PFSK-1 (cell line): ENCODE measurements around the gene KLC4. TPM values are rescaled to one million over a fixed set of nuclear protein-coding genes. Genes with fewer than 3 reads are reported as not detected.
A peak's percentile ranks its signal among the peaks of the same experiment; 100 is the strongest.

ENCODE experiments used
- FOXP2 ChIP-seq: optimal IDR thresholded peaks from 2 replicates; pipeline ENCODE3; 2011; ENCODE audit warnings: borderline replicate concordance, control low read depth, inconsistent platforms; ENCODE audit not compliant: insufficient read depth; ENCODE audit errors: extremely low read length, extremely low read depth
- POLR2AphosphoS5 ChIP-seq: IDR thresholded peaks from 2 replicates; pipeline ENCODE4 v1.6.1; 2012; ENCODE audit warnings: low read depth, mild to moderate bottlenecking, control low read depth, low read length, moderate library complexity
- REST ChIP-seq, 2 experiments: IDR thresholded peaks; 2 replicates each; pipeline versions ENCODE4 v1.6.1 to v1.8.0; 2011 to 2012; ENCODE audit warnings: low read depth in 2 of 2, low read length in 2 of 2, control low read depth in 1 of 2, inconsistent platforms in 1 of 2, mild to moderate bottlenecking in 1 of 2, moderate library complexity in 1 of 2; ENCODE audit not compliant: insufficient read depth in 1 of 2
- SIN3A ChIP-seq: IDR thresholded peaks from 2 replicates; pipeline ENCODE4 v1.6.1; 2012; ENCODE audit warnings: mild to moderate bottlenecking, low read length, moderate library complexity, borderline replicate concordance; ENCODE audit not compliant: insufficient read depth
- TAF1 ChIP-seq: IDR thresholded peaks from 2 replicates; pipeline ENCODE4 v1.6.1; 2012; ENCODE audit warnings: low read length, control low read depth, borderline replicate concordance; ENCODE audit not compliant: insufficient read depth
- polyA plus RNA-seq: library from polyadenylated mRNA; unstranded; fragments of >200 nt; gene quantifications from one replicate; pipeline ENCODE4 v1.2.1, GENCODE V29; 2012; ENCODE audit warnings: low read depth, missing spikeins; ENCODE audit not compliant: insufficient read length

Gene KLC4
- 36.4 TPM for polyA plus RNA-seq

GRCh38 chr6:43059168-43060033, at the start of gene KLC4, which contains the start of gene MRPL2:
Gene KLC4, plus strand, starts transcription at chr6:43059631. Its CDS starts 1,705 bp downstream, at chr6:43061336.
Gene MRPL2, minus strand, starts transcription at chr6:43059434. Its CDS starts 53 bp downstream, at chr6:43059381.
- peak; percentile 85; the same call in 1 of the 2 replicates for TF ChIP-seq TAF1
- TF ChIP-seq POLR2AphosphoS5: peak; percentile 83
- peak; percentile 95; the same call in 1 of the 2 replicates for TF ChIP-seq SIN3A
- no peak for TF ChIP-seq FOXP2
- TF ChIP-seq REST (IDR thresholded peaks at IDR 0.05; ENCODE audit: insufficient read depth in 1 of 2, low read depth in 2 of 2, low read length in 2 of 2): no peak

- no peak for TF ChIP-seq POLR2AphosphoS5
- TF ChIP-seq REST (IDR thresholded peaks at IDR 0.05; ENCODE audit: insufficient read depth in 1 of 2, low read depth in 2 of 2, low read length in 2 of 2): no peak
- TF ChIP-seq FOXP2: no peak
- no peak for TF ChIP-seq TAF1
- TF ChIP-seq SIN3A: no peak
These were observed 48.2 kb upstream of the KLC4 start for GRCh38 chr6:43011207-43011606.

GRCh38 chr6:43012364-43012763, 47.1 kb upstream of the KLC4 start:
- no peak for TF ChIP-seq FOXP2
- no peak for TF ChIP-seq SIN3A
- TF ChIP-seq POLR2AphosphoS5: no peak
- no peak for TF ChIP-seq REST (IDR thresholded peaks at IDR 0.05; ENCODE audit: insufficient read depth in 1 of 2, low read depth in 2 of 2, low read length in 2 of 2)
- no peak for TF ChIP-seq TAF1

DNA sequence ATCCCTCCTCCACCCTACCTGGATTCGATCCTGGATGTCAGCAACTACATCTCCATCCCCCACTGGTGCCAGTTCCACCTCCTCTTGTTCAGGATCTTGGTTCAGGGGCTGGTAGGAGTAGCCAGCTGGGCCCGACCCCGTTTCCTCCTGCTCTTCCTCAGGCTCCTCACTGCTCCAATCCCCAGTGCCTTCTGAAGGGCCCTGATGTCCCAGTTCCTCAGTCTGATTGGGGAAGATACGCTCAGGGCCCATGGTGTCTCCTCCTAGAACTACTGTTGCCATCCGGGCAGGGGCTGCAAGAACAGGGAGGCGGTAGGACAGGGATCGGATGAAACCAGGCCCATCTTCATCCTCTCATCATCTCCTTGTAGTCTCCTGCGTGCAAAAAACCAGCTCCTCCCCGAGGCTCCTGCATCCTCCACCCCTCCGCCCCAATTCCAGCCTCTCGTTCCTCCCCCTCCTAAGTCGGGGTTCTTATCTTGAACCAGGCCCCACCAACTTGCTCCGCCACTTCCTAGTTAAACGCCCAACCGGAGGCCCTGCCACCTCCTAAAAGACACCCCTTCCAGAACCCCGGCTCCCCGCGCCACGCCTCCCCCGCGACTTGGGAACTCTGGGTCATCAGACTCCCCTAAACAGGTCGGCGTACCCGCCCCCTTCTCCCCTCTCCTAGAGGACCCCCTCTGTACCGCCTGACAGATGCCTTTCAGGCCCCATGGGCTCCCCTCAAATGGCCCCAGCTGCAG, 46.2 kb upstream of the KLC4 start:
- TF ChIP-seq TAF1: no peak
- TF ChIP-seq POLR2AphosphoS5: peak; percentile 38; the same call in 1 of the 2 replicates
- TF ChIP-seq FOXP2: no peak
- TF ChIP-seq REST (IDR thresholded peaks at IDR 0.05; ENCODE audit: insufficient read depth in 1 of 2, low read depth in 2 of 2, low read length in 2 of 2): no peak
